A673 (cell line): ENCODE results near the gene NDP. TPM values are rescaled to one million over a fixed set of nuclear protein-coding genes. Genes with fewer than 3 reads are reported as not detected.
"Not testable (repeated sequence)": the region's sequence is repeated elsewhere in the genome, so short reads cannot be mapped to it uniquely, and the experiment has no call there.

Experiments used
- BruUV-seq: library from RNA; stranded (reverse); fragments of 400-500 nt; replicated peaks from 2 replicates; lab custom pipeline; 2021; lab: Mats Ljungman, UMichigan
- CTCF ChIA-PET: fragments of 300-600 bp; sonication (Branson Sonifier 250); formaldehyde crosslinking; loops from one replicate; lab custom pipeline; 2022; ENCODE audit warnings: antibody characterized with exemption; lab: Charles Lee
- POLR2A ChIA-PET: fragments of 300-600 bp; sonication (Branson Sonifier 250); formaldehyde crosslinking; loops from one replicate; lab custom pipeline; 2022; ENCODE audit warnings: antibody characterized with exemption; ENCODE audit not compliant: low non-redundant PET; lab: Charles Lee
- DNase-seq: peaks from one replicate; pipeline ENCODE4 v3.0.0-alpha.2; 2015; ENCODE audit warnings: low spot score
- H3K27ac ChIP-seq: fragments of 200-600 bp; sonication (generic); 2 replicates; pipeline ENCODE4 v1.5.1; 2016; ENCODE audit warnings: mixed run types, low read depth, mild to moderate bottlenecking, mixed read lengths, antibody characterized with exemption, low read length; ENCODE audit not compliant: poor library complexity, severe bottlenecking
- H3K27me3 ChIP-seq: fragments of 200-600 bp; sonication (generic); replicated peaks from 2 replicates; pipeline ENCODE4 v1.6.1; 2017; ENCODE audit warnings: mixed run types, low read depth, mild to moderate bottlenecking, mixed read lengths, antibody characterized with exemption, low read length; ENCODE audit not compliant: insufficient read depth, poor library complexity
- H3K36me3 ChIP-seq: fragments of 200-600 bp; sonication (generic); 2 replicates; pipeline ENCODE4 v1.6.1; 2016; ENCODE audit warnings: mixed run types, mild to moderate bottlenecking, mixed read lengths, antibody characterized with exemption, low read length; ENCODE audit not compliant: insufficient read depth, poor library complexity, severe bottlenecking
- H3K4me1 ChIP-seq: fragments of 200-600 bp; sonication (generic); 2 replicates; pipeline ENCODE4 v1.6.1; 2017; ENCODE audit warnings: mixed run types, mild to moderate bottlenecking, mixed read lengths, antibody characterized with exemption, low read length; ENCODE audit not compliant: insufficient read depth, poor library complexity, severe bottlenecking
- H3K4me3 ChIP-seq: fragments of 200-600 bp; sonication (generic); 2 replicates; pipeline ENCODE4 v1.5.1; 2016; ENCODE audit warnings: low read depth, mixed run types, mild to moderate bottlenecking, mixed read lengths, low read length; ENCODE audit not compliant: poor library complexity, severe bottlenecking
- H3K9me3 ChIP-seq: fragments of 200-600 bp; sonication (generic); 2 replicates; pipeline ENCODE4 v1.6.1; 2016; ENCODE audit warnings: mixed run types, low read depth, mild to moderate bottlenecking, mixed read lengths, antibody characterized with exemption, low read length; ENCODE audit not compliant: poor library complexity, severe bottlenecking
- EZH2 ChIP-seq: fragments of 200-600 bp; sonication (generic); IDR thresholded peaks from 2 replicates; pipeline ENCODE4 v1.6.1; 2017; ENCODE audit warnings: borderline replicate concordance, low read depth, mild to moderate bottlenecking, mixed read lengths, antibody characterized with exemption, low read length; ENCODE audit not compliant: poor library complexity, severe bottlenecking
- intact Hi-C: fragments of 100-400 bp; cut with micrococcal nuclease; formaldehyde crosslinking; loops from one replicate; pipeline ENCODE4 v1.10.0; 2022; ENCODE audit not compliant: unreplicated experiment
- total RNA-seq: library from RNA; stranded (reverse); gene quantifications from 2 replicates; pipeline ENCODE4 v1.2.3, GENCODE V29; 2021
- TF ChIP-seq, protein P1 (sequence below): fragments of 300-800, 200-600 bp; sonication (generic); conservative IDR thresholded peaks from 2 replicates; pipeline ENCODE4 v1.5.1; 2017; ENCODE audit warnings: low read depth, mild to moderate bottlenecking, antibody characterized with exemption, low read length, moderate library complexity, mixed read lengths

The NDP gene
- total RNA-seq, 1 experiment from 2014 or later = not detected

DNA sequence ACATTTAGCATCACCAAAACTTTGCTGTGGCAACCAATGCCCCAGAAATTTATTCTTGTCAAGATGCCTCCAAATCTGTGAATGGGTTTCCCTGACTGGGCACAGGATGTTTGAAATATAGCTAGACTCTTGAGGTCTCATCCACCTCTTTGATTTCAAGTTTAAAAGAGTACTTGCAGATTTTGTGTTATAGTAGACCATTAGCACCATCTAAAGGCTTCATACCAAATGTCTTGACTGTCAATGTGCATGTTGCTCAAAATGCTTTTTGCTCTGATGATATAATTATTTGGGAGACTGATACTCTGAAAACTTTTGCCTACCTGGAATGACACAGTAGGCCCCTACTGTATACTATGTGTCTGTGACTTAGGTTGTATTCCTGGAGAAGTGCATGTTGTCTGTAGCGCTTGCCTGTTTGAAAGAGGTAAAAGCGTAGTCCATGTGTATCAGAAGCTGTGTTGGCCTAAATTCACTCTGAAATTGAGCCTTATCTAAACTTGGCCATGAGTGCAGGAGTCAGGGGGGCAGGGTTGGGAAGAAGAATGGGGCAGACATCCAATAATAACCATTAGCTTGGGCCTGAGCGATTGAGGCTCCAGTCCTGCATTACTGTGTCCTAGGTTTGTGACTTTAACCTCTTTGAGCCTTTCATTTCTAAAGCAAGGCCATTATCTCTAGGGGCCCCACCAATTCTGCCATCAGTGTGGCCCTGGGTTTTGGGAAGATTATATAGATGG lies 33.8 kb downstream of the NDP start:
- POLR2A ChIA-PET = no interaction called here
- H3K9me3 ChIP-seq = no peaks in the 10 kb centered on the region
- DNase-seq = peak; percentile 16
- intact Hi-C loops = loop anchor here (2.0 kb wide), 1 partner anchor 103 kb away; no protein-coding TSS in a partner anchor
- TF ChIP-seq, protein P1, sequence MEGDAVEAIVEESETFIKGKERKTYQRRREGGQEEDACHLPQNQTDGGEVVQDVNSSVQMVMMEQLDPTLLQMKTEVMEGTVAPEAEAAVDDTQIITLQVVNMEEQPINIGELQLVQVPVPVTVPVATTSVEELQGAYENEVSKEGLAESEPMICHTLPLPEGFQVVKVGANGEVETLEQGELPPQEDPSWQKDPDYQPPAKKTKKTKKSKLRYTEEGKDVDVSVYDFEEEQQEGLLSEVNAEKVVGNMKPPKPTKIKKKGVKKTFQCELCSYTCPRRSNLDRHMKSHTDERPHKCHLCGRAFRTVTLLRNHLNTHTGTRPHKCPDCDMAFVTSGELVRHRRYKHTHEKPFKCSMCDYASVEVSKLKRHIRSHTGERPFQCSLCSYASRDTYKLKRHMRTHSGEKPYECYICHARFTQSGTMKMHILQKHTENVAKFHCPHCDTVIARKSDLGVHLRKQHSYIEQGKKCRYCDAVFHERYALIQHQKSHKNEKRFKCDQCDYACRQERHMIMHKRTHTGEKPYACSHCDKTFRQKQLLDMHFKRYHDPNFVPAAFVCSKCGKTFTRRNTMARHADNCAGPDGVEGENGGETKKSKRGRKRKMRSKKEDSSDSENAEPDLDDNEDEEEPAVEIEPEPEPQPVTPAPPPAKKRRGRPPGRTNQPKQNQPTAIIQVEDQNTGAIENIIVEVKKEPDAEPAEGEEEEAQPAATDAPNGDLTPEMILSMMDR = peak; percentile 27; the same call in 1 of the 2 replicates
- no peak for TF ChIP-seq EZH2
- no peaks in the 10 kb centered on the region for H3K4me1 ChIP-seq
- BruUV-seq = no TSS peak
- peaks cover 4% of the 10 kb centered on the region for H3K27me3 ChIP-seq
- no peak overlapping the region for H3K4me3 ChIP-seq
- CTCF ChIA-PET = interaction anchor here (0.6 kb wide), 1 partner anchor 1294 kb away, joined by 3 read pairs; no protein-coding TSS in a partner anchor
- no peak overlapping the region for H3K27ac ChIP-seq
- no peaks in the 10 kb centered on the region for H3K36me3 ChIP-seq

DNA sequence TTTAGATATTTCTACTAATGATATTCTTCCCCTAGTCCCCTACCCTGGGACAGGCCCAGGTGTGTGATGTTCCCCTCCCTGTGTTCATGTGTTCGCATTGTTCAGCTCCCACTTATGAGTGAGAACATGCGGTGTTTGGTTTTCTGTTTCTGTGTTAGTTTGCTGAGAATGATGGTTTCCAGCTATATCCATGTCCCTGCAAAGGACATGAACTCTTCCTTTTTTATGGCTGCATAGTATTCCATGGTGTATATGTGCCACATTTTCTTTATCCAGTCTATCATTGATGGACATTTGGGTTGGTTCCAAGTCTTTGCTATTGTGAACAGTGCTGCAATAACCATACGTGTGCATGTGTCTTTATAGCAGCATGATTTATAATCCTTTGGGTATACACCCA lies 51.2 kb downstream of the NDP start:
- H3K36me3 ChIP-seq, POLR2A ChIA-PET, CTCF ChIA-PET, H3K9me3 ChIP-seq, H3K27me3 ChIP-seq, H3K4me1 ChIP-seq, H3K27ac ChIP-seq, BruUV-seq, intact Hi-C loops, DNase-seq, H3K4me3 ChIP-seq: not testable (repeated sequence)

DNA sequence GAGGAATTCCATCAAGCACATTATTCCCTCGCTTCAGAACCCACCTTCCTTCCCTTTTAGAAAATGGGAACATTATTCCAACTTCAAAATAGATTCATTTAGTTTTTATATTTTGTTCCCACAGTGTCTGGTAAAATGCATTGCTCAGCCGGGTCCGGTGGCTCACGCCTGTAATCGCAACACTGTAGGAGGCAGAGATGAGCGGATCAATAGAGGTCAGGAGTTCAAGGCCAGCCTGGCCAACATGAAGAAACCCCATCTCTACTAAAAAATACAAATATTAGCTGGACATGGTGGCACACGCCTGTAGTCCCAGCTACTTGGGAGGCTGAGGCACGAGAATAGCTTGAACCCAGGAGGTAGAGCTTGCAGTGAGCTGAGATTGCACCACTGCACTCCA lies 62.4 kb downstream of the NDP start:
- H3K36me3 ChIP-seq, BruUV-seq, H3K27me3 ChIP-seq, intact Hi-C loops, H3K27ac ChIP-seq, CTCF ChIA-PET, H3K4me3 ChIP-seq, DNase-seq, POLR2A ChIA-PET, H3K4me1 ChIP-seq, H3K9me3 ChIP-seq: not testable (repeated sequence)

DNA sequence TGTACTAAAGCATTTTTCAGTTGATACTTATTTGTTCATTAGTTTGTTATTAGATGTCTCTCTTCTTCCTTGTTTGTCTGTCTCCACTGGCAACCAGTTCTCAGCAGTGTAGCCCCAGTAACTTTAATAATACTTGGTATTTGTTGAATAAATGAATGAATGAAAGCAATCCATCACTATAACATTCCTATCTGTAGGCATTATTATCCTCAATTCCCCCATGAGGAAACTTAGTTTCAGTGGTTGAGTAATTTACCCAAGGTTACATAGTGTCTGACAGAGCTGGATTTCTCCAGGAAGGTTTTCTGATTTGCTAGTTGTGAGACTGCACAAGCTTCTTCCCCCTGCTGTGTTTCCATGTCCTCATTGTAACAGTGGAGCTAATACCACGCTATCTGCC lies 63.2 kb downstream of the NDP start:
- Histone ChIP-seq H3K36me3 (no peaks in the 10 kb centered on the region), H3K27ac (no peak overlapping the region), H3K4me3 (no peak overlapping the region), H3K27me3 (no peaks in the 10 kb centered on the region), H3K4me1 (no peaks in the 10 kb centered on the region), H3K9me3 (no peaks in the 10 kb centered on the region)
- peak; percentile 9 for DNase-seq
- POLR2A ChIA-PET = no interaction called here
- BruUV-seq = no TSS peak
- intact Hi-C loops = no loop called here
- TF ChIP-seq EZH2 = no peak
- TF ChIP-seq, protein P1 = no peak
- CTCF ChIA-PET = no interaction called here
